GM18907 (cell line): Measurements from ENCODE around the gene CERS6.
A peak's percentile ranks its signal among the peaks of the same experiment; 100 is the strongest.
"Not testable (repeated sequence)": the region's sequence is repeated elsewhere in the genome, so short reads cannot be mapped to it uniquely, and the experiment has no call there.

Experiments used
- ATAC-seq: cut with Tn5 transposase; IDR thresholded peaks from one replicate; pipeline ENCODE4 v1.9.1; 2021; ENCODE audit warnings: mild to moderate bottlenecking, moderate library complexity; ENCODE audit not compliant: unreplicated experiment

CERS6 gene, protein sequence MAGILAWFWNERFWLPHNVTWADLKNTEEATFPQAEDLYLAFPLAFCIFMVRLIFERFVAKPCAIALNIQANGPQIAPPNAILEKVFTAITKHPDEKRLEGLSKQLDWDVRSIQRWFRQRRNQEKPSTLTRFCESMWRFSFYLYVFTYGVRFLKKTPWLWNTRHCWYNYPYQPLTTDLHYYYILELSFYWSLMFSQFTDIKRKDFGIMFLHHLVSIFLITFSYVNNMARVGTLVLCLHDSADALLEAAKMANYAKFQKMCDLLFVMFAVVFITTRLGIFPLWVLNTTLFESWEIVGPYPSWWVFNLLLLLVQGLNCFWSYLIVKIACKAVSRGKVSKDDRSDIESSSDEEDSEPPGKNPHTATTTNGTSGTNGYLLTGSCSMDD

DNA sequence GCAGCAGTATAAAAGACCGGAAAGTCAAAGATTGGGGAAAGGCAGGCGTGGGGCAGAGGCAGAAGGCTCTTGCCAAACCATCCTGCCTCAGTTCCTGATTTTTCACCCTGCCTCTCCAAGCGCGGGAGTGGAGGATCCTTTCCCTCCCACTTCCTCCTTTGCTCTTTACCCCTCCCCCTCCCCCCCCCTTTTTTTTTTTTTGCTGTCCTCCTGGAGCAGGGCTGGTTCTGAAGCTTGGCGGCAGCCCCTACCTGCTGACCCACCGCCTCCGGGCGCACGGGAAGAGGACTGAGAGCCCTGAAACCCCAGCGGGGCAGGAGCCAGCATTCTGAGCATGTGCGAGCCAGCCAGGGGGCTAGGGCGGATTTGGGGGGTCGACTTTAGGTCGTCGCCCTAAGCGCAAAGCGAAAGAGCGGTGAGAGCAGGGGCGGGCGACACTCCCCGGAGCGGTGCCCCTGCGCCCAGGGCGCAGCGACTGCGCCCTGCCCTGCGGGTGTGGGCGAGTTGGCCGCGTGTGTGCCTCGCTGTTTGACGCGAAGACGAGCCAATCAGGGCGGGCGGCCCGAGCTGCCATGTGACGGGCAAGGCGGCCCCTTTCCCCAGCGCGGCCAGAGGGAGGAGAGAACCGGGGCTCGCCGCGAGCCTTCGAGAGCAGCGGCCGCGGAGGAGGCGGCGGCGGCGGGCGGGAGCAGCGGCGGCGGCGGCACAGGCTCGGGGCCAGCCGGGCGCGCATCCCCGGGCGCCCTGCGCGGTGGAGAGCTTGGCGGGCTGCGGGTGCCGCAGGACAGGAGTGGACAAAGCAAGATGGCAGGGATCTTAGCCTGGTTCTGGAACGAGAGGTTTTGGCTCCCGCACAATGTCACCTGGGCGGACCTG lies at the start of gene CERS6:
Gene CERS6, plus strand, starts transcription at position 628 of the 876 bp plus-strand sequence. Its CDS starts 177 bp downstream, at position 805.
- ATAC-seq: peak; percentile 96

GRCh38 chr2:168412301-168412700 lies 43.8 kb upstream of the CERS6 start:
- ATAC-seq: not testable (repeated sequence)

- not testable (repeated sequence) for ATAC-seq
These were observed 43.0 kb upstream of the CERS6 start for GRCh38 chr2:168413101-168413500.

GRCh38 chr2:168416555-168416954 lies 39.5 kb upstream of the CERS6 start:
- ATAC-seq: no peak

DNA sequence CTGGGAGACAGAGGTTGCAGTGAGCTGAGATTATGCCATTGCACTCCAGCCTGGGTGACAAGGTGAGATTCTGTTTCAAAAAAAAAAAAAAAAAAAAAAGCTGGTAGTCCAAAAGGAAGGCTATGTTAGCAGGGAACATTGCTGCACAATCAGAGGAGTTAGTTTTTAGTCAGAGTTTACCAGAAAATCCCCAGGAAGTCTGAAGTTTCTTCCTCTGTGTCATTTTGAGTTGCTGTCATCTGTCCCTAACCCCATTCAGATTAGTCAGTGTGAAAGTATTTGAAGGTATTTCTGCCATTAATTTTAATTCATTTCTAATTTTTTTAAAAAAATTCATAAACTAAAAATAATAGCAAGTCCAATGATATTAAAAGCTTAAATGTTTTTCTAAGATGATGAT lies 33.5 kb upstream of the CERS6 start:
- peak; percentile 70 for ATAC-seq

DNA sequence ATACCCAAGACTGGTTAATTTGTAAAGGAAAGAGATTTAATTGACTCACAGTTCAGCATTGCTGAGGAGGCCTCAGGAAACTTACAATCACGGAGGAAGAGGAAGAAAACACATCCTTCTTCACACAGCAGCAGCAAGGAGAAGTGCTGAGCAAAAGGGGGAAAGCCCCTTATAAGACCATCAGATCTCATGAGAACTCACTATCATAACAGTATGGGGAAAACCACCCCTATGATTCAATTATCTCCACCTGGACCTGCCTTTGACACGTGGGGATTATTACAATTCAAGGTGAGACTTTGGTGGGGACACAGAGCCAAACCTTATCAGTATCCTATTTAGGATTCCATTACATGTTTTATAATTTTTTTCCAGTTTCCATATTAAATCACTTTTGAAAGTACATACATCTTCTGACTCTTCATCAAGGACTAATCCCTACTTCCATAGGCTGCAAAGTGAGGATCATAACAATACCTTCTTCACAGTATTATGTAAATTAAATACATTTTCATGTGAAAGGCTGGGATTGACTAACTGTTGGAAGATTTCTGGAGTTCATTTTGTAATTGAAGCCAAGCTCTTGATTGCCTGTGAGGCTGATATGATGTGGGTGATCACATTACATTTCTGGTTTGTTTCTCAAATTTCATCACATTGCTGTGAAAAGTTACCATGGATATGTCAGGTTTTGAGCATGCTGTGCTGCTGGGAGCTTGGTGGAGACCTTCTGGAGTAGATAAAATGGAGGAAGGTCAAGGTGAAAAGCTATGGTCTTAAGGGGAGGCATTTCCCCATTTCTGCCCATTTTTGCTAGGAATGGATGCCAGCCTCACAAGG lies 31.7 kb upstream of the CERS6 start:
- no peak for ATAC-seq

DNA sequence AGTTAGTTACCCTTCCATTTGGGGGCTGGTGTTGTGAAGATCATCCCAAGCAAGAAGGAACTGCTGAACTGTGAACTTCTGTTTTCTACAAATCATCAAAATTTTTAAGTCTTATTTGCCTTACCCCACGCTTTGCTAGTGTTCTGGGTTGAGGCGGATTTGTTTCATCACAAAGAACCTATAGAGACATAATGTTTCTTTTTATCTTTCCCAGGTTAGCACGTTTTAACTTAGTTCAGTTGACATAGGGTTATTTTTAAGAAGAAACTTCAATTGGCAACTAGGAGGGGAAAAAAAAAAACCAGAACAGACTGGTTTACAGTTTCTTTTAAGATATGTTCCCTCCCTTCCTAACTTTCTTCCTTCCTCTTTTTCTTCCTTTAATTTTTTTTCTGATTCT lies 31.1 kb upstream of the CERS6 start:
- no peak for ATAC-seq

DNA sequence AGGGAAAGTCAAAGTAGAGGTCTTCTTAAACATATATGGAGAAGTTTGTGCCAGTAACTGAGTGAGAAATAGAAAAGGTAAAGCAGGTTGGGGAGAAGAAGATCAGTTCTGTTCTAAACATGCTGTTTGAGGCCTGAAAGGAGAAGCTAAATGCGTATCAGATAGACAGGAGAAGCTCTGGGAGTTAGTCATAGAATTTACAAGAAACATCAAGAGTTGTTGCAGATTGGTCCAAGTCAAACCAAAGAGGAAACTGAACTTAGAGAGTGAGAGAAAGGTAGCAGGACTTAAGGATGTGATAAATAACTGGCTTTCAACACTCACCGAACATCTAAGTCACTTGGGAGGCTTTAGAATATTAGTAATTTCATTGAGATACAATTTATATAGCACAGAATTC lies 29.2 kb upstream of the CERS6 start:
- ATAC-seq: no peak

- no peak for ATAC-seq
These were observed 28.6 kb upstream of the CERS6 start for GRCh38 chr2:168427451-168427850.

DNA sequence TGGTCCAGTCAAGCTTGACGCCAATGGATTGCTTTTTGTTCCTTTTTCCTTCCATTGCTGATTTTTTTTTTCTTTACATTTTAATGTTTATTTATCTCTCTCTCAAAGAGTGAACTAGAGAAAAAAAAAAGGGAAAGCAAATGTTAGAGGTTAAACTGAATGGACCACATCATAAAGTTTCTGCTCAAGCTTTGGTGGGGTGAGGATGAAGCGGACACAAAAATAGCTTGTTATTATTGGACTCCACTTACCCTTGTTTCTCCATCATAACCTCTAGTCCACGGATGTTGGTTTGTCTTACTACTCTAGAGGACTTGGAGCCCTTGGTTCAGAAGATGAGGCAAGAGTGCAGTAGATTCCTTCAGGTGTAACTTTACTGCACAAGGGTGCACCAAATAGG lies 27.6 kb upstream of the CERS6 start:
- ATAC-seq: no peak

- no peak for ATAC-seq
These were observed 26.1 kb upstream of the CERS6 start for GRCh38 chr2:168429988-168430387.

- no peak for ATAC-seq
These were observed 25.6 kb upstream of the CERS6 start for GRCh38 chr2:168430431-168430830.

GRCh38 chr2:168431301-168432024 lies 24.6 kb upstream of the CERS6 start:
- ATAC-seq: no peak

DNA sequence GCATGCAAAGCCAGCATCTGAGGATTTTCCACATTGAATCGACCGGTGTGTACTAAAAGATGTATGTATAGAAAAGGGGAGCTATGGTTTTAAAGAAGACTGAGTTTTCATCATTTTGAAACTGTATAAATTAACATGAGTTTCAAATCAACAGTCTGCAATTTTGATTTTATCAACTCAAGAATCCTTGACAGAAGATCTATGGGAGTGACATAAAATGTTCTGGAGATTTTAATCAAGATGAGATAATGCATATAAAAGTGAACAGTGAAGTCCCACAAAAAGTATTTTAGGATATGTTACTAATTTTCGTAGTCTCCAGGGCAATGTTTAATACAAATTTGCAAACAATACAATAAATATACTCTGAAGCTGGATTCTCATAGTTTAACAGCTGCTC lies 24.0 kb upstream of the CERS6 start:
- no peak for ATAC-seq

DNA sequence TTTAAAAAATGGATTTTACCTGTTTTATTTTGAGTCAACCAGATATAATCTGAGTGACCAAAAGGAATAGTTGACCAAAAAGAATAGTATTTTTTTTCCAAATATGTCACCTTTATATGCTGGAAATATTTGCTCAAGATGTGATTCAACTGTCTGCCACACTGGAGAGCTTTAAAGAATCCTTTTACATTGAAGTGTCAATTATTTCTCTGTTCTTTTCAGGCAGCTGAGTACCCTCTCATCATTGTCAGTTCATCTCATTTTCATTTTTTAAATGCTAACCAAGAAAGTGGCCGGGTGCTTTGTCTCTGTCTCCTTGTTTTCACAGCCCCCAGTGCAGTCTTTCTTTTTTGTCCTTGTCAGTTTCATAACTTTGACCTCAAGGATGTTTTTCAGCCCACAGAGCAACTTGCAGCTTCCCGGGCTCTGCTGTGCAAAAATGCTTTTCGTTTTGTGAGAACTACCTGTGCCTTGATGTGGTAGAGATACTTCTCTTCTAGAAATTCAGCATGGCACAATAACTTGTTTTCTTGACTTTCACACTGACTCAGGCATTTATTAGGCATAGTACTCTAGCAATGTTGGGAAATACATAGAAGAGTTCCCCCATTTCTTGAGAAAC lies 23.4 kb upstream of the CERS6 start:
- peak; percentile 60 for ATAC-seq

GRCh38 chr2:168433527-168433926 lies 22.5 kb upstream of the CERS6 start:
- no peak for ATAC-seq

- ATAC-seq: no peak
These were observed 21.9 kb upstream of the CERS6 start for GRCh38 chr2:168434146-168434545.

DNA sequence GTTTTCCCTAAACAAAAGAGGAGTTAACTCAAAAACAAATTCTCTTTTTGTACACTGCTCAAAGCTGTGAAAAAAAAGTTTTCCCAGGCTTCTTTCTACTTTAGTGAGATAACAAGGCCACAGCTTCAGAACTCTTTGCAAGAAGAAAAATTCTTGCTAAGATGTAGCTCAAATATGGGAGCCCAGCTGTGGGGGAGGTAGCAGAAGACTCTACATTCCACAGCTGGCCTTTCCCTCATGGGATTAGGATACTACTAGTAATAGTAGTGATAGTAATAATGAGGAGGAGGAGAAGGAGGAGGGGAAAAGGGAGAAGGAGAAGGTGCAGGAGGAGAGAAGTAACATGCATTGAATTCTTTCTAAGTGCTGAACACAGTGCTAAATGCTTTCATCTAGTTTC lies 19.2 kb upstream of the CERS6 start:
- ATAC-seq: no peak

GRCh38 chr2:168438553-168438952 lies 17.5 kb upstream of the CERS6 start:
- no peak for ATAC-seq

- ATAC-seq: no peak
These were observed 16.5 kb upstream of the CERS6 start for GRCh38 chr2:168439536-168439935.
